ENCODE results near the gene ATF2. TPM values are rescaled to one million over a fixed set of nuclear protein-coding genes. Genes with fewer than 3 reads are reported as not detected.

ATF2 gene
- total RNA-seq, 3 donors from 2014 or later (not counting 1 experiment from before 2014, with no cell fraction given), result 66.7 to 76.5 (median 74.4) TPM

DNA sequence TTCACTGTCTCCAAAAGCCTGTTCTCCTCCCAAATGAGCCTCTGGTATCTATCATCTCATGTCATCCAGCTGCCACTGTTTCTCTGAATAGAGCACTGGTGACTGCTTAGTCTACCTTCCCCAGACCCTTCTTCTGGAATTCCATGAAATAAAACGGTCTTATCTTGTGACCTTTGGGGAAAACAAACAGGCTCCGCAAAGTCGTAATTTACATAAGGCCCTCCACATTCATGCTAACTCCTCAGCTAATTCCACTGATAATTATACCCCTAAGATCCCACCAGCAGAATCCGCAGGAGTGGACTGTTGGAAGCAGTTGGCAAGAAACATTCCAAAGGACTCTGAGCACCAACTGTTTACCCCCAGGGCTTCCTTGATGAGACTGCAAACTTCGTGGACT, 129.0 kb downstream of the ATF2 start:
- no peaks in the 10 kb centered on the region for H3K27me3 ChIP-seq (ENCODE audit: control insufficient read depth, insufficient read depth, low read length)
- 93% methylated on average over 5 of the region's 5 CpGs for WGBS (ENCODE audit: insufficient coverage)
- no peaks in the 10 kb centered on the region for H3K27me3 Mint-ChIP-seq (ENCODE audit: low read depth in 2 of 2)
- no peak overlapping the region for H3K27ac ChIP-seq (ENCODE audit: low read length)
- H3K9me3 ChIP-seq (ENCODE audit: control insufficient read depth, insufficient read depth, low read length), result no peaks in the 10 kb centered on the region
- intact Hi-C loops (cut with micrococcal nuclease), result no loop called here
- TF ChIP-seq, protein P1, sequence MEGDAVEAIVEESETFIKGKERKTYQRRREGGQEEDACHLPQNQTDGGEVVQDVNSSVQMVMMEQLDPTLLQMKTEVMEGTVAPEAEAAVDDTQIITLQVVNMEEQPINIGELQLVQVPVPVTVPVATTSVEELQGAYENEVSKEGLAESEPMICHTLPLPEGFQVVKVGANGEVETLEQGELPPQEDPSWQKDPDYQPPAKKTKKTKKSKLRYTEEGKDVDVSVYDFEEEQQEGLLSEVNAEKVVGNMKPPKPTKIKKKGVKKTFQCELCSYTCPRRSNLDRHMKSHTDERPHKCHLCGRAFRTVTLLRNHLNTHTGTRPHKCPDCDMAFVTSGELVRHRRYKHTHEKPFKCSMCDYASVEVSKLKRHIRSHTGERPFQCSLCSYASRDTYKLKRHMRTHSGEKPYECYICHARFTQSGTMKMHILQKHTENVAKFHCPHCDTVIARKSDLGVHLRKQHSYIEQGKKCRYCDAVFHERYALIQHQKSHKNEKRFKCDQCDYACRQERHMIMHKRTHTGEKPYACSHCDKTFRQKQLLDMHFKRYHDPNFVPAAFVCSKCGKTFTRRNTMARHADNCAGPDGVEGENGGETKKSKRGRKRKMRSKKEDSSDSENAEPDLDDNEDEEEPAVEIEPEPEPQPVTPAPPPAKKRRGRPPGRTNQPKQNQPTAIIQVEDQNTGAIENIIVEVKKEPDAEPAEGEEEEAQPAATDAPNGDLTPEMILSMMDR (IDR thresholded peaks at IDR 0.05), result no peak
- no peaks in the 10 kb centered on the region for H3K9me3 Mint-ChIP-seq
- H3K4me1 ChIP-seq (ENCODE audit: control insufficient read depth, insufficient read depth, low read length), result no peaks in the 10 kb centered on the region
- no peaks in the 10 kb centered on the region for H3K36me3 ChIP-seq (ENCODE audit: control insufficient read depth, insufficient read depth, low read length)
- no peak overlapping the region for H3K27ac Mint-ChIP-seq
- DNase-seq, result no peak
- no peak overlapping the region for H3K4me3 Mint-ChIP-seq
- ATAC-seq, result no peak
- no peaks in the 10 kb centered on the region for H3K36me3 Mint-ChIP-seq
- no peak overlapping the region for H3K4me3 ChIP-seq (ENCODE audit: low read length)
- peaks cover 0 to 6% of the 10 kb centered on the region in 2 donors for H3K4me1 Mint-ChIP-seq

- intact Hi-C loops (cut with micrococcal nuclease), result no loop called here
- Histone ChIP-seq H3K36me3 (ENCODE audit: control insufficient read depth, insufficient read depth, low read length) (no peaks in the 10 kb centered on the region), H3K4me3 (ENCODE audit: low read length) (no peak overlapping the region), H3K27me3 (ENCODE audit: control insufficient read depth, insufficient read depth, low read length) (no peaks in the 10 kb centered on the region), H3K4me1 (ENCODE audit: control insufficient read depth, insufficient read depth, low read length) (no peaks in the 10 kb centered on the region), H3K9me3 (ENCODE audit: control insufficient read depth, insufficient read depth, low read length) (no peaks in the 10 kb centered on the region), H3K27ac (ENCODE audit: low read length) (no peak overlapping the region)
- no peak for ATAC-seq
- Mint-ChIP-seq H3K9me3 (no peaks in the 10 kb centered on the region), H3K4me3 (no peak overlapping the region), H3K27me3 (ENCODE audit: low read depth in 2 of 2) (no peaks in the 10 kb centered on the region), H3K36me3 (no peaks in the 10 kb centered on the region), H3K4me1 (peaks cover 0 to 6% of the 10 kb centered on the region in 2 donors), H3K27ac (no peak overlapping the region)
- TF ChIP-seq, protein P1 (IDR thresholded peaks at IDR 0.05), result no peak
- WGBS (ENCODE audit: insufficient coverage), result 92% methylated on average over 2 of the region's 2 CpGs
- no peak for DNase-seq
Measured at GRCh38 chr2:175037941-175038340, 130.1 kb downstream of the ATF2 start.

- Histone ChIP-seq H3K27ac (ENCODE audit: low read length) (no peak overlapping the region), H3K36me3 (ENCODE audit: control insufficient read depth, insufficient read depth, low read length) (no peaks in the 10 kb centered on the region), H3K27me3 (ENCODE audit: control insufficient read depth, insufficient read depth, low read length) (no peaks in the 10 kb centered on the region), H3K4me3 (ENCODE audit: low read length) (no peak overlapping the region), H3K4me1 (ENCODE audit: control insufficient read depth, insufficient read depth, low read length) (no peaks in the 10 kb centered on the region), H3K9me3 (ENCODE audit: control insufficient read depth, insufficient read depth, low read length) (no peaks in the 10 kb centered on the region)
- H3K36me3 Mint-ChIP-seq, result no peaks in the 10 kb centered on the region
- no peaks in the 10 kb centered on the region for H3K9me3 Mint-ChIP-seq
- H3K4me3 Mint-ChIP-seq, result no peak overlapping the region
- no peaks in the 10 kb centered on the region for H3K27me3 Mint-ChIP-seq (ENCODE audit: low read depth in 2 of 2)
- peaks cover 0 to 6% of the 10 kb centered on the region in 2 donors for H3K4me1 Mint-ChIP-seq
- TF ChIP-seq, protein P1 (IDR thresholded peaks at IDR 0.05), result peak; percentile 61
- H3K27ac Mint-ChIP-seq, result no peak overlapping the region
- intact Hi-C loops (cut with micrococcal nuclease), result no loop called here
- ATAC-seq (peak; percentile 48 to 60 (median 50)), DNase-seq (peak in 1 of 2 donors; percentile 62)
- WGBS (ENCODE audit: insufficient coverage), result 29% methylated on average over 1 of the region's 5 CpGs
Measured at GRCh38 chr2:175036582-175037018, 131.4 kb downstream of the ATF2 start.

- Mint-ChIP-seq H3K27me3 (ENCODE audit: low read depth in 2 of 2) (no peaks in the 10 kb centered on the region), H3K9me3 (no peaks in the 10 kb centered on the region), H3K27ac (no peak overlapping the region), H3K4me1 (peaks cover 0 to 6% of the 10 kb centered on the region in 2 donors), H3K4me3 (no peak overlapping the region), H3K36me3 (no peaks in the 10 kb centered on the region)
- H3K4me1 ChIP-seq (ENCODE audit: control insufficient read depth, insufficient read depth, low read length), result no peaks in the 10 kb centered on the region
- H3K27ac ChIP-seq (ENCODE audit: low read length), result no peak overlapping the region
- intact Hi-C loops (cut with micrococcal nuclease), result no loop called here
- no peaks in the 10 kb centered on the region for H3K27me3 ChIP-seq (ENCODE audit: control insufficient read depth, insufficient read depth, low read length)
- ATAC-seq (no peak), DNase-seq (no peak)
- no peaks in the 10 kb centered on the region for H3K9me3 ChIP-seq (ENCODE audit: control insufficient read depth, insufficient read depth, low read length)
- TF ChIP-seq, protein P1 (IDR thresholded peaks at IDR 0.05), result no peak
- 67% methylated on average over 3 of the region's 3 CpGs for WGBS (ENCODE audit: insufficient coverage)
- no peaks in the 10 kb centered on the region for H3K36me3 ChIP-seq (ENCODE audit: control insufficient read depth, insufficient read depth, low read length)
- H3K4me3 ChIP-seq (ENCODE audit: low read length), result no peak overlapping the region
Measured at GRCh38 chr2:175035806-175036205, 132.2 kb downstream of the ATF2 start.
